SH-SY5Y (cell line): ENCODE data around the gene NUP214.

Experiments
- GATA2 ChIP-seq: IDR thresholded peaks from 2 replicates; pipeline ENCODE4 v1.6.1; 2011; ENCODE audit warnings: mild to moderate bottlenecking, low read depth, low read length
- GATA3 ChIP-seq: IDR thresholded peaks from 2 replicates; pipeline ENCODE4 v1.6.1; 2011; ENCODE audit warnings: low read depth, mild to moderate bottlenecking, low read length, moderate library complexity

GRCh38 chr9:131084661-131085369, 40.6 kb upstream of the NUP214 start:
- TF ChIP-seq GATA3 (no peak), GATA2 (no peak)
